Measurements from ENCODE around the gene C5AR2.
"Not testable (repeated sequence)": the region's sequence is repeated elsewhere in the genome, so short reads cannot be mapped to it uniquely, and the experiment has no call there.

C5AR2 gene

DNA sequence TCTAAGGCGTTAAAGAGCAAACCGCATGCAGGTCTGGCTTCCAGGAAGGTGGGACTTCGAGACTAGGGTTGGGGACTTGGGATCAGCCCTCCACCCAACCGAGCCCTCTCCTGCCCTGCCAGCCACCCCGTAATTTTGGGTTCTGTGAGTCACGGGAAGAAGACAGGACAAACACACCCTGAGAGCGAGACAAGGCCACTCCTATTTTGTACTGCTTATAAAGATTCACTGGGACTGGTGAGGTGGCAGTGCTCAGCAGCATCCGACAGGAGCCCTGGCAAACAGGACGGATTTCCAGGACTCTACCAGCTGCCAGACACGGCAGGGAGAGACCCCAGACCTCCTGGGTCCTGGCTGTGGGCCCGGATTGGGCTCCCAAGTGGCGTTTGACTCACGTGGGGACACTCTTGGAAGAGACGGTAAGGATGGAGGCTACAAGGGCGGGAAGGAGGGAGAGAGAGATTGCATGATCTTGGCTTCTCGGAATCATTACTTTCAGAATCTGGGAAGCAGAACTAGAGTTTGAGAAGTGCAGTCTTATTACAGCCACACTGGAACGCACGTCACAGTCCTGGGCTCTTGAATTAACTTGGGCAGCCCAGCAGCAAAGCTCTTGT, at the start of gene C5AR2:
Gene C5AR2 (plus strand): TSS at position 245 of the 617 bp plus-strand sequence. CDS start 8,625 bp downstream, outside the sequence.
- DNase-seq, result no peak

DNA sequence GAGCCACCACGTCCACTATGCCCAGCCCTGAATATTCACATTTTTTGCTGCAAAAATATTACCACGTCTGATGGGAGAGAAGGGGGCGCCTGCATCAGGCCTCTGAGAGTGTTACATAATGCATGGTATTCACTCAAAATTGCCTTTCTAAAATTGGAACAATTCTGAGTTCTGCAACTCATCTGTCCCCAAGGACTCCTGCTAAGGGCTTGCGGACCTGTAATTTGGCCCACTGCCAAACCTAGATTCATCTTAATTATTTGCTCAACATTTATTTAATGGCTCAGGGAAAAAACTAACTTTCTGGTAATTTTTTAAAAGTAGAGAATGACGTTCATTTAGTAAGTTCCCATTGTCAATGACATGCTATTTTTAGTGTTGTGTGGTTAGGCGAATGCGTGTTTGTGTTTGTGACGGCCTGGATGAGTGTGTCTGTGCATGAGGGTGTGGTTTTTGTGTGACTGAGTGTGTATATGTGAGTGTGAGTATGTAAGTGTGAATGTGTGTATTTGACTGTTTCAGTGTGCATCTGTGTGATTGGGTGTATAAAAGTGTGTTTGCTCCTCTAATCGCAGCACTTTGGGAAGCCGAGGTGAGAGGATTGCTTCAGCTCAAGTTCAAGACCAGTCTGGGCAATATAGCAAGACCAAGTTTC, 48.4 kb upstream of the C5AR2 start:
- no peak for DNase-seq

DNA sequence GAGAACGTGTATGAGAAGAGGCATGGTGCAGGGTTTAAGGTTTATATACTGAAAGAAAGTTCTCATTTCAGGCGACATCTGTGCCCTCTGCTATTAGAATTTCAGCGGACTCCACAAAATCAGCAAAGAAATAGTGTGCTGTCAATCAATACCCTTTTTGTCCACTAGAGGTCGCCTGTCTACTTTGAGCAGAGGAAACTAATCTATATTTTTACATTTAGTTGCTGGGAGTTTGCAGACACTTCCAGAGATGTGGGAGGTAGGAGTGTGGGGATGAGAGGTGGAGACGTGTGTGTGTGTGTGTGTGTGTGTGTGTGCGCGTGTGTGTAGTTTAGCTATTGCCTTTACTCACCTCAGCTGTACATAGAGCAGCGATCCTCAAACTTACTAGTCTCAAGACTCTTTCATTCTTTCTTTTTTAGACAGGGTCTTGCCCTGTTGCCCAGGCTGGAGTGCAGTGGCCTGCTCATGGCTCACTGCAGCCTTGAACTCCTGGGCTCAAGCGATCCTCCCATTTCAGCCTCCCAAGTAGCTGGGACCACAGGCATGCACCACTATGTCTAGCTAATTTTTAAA, 47.6 kb upstream of the C5AR2 start:
- DNase-seq, result peak; percentile 72 to 84

DNA sequence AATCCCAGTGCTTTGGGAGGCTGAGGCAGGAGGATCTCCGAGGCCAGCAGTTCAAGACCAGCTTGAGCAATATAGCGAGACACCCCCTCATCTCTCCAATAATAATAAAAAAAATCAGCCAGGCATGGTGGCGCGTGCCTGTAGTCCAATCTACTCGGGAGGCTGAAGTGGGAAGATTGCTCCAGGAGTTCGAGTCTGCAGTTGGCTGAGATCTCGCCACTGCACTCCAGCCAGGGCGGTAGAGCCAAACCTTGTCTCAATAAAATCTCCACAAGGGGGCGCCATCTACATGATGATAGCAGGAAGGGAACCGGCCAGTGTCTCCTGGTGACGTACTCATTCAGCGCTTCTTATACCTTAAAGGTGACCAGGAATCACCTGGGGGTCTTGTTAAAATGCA, 35.9 kb upstream of the C5AR2 start:
- DNase-seq, result peak; percentile 83 to 85

DNA sequence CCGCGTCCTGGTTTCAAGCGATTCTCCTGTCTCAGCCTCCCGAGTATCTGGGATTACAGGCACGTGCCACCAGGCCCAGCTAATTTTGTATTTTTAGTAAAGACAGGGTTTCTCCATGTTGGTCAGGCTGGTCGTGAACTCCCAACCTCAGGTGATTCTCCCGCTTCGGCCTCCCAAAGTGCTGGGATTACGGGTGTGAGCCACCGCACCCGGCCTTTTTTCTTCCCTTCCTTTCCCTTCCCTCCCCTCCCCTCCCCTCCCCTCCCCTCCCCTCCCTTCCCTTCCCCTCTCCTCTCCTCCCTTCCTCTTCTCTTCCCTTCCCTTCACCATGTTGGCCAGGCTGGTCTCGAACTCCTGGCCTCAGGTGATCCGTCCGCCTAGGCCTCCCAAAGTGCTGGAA, 31.1 kb upstream of the C5AR2 start:
- not testable (repeated sequence) for DNase-seq

DNA sequence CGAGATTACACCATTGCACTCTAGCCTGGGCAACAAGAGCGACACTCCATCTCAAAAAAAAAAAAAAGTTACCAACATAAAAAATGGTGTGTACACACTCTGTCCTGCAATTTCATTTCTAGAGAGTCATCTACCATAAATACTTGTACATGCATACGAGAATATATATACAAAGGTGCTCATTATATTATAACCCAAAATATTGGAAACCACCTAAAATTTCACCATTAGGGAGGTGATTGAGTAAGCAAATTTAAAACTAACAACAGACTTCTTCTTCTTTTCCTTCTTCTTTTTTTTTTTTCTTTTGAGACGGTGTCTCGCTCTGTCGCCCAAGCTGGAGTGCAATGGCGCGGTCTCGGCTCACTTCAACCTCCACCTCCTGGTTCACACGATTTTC, 29.7 kb upstream of the C5AR2 start:
- DNase-seq, result no peak

DNA sequence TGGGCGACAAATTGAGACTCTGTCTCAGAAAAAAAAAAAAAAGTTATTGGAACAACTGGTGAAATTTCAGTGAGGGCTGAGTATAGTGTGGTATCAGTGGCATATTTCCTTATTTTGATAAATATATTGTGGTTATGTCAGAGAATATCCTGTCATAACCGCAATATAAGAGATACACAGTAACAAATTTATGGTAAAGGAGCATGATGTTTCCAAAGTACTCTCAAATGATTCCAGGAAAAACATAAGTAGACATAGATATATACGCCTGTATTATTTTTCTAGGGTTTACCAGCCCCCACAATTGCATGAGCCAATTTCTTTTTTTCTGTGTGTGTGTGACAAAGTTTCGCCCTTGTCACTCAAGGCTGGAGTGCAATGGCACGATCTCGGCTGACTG, 28.0 kb upstream of the C5AR2 start:
- no peak for DNase-seq

DNA sequence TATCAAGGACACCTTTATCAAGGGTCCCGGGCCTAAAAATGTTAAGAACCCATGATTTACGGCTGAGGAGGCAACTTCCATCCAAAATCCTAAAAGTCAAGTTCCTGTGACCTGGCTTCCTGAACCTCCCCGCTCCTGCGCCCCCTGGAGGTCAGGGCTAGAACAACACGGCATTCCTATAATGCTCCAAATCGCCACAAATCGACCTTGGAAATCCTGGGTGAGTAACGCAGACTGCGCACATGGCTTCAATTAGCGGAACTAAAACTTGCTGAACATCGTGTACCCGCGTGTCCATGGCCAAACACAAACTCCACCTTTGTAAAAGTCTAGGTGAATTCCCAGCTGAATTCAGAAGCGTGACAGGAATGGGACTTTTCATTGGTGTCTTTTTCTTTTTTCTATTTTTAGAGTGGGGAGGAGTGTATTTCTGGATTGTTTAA, 26.6 kb upstream of the C5AR2 start:
- DNase-seq, result peak; percentile 41 to 59

DNA sequence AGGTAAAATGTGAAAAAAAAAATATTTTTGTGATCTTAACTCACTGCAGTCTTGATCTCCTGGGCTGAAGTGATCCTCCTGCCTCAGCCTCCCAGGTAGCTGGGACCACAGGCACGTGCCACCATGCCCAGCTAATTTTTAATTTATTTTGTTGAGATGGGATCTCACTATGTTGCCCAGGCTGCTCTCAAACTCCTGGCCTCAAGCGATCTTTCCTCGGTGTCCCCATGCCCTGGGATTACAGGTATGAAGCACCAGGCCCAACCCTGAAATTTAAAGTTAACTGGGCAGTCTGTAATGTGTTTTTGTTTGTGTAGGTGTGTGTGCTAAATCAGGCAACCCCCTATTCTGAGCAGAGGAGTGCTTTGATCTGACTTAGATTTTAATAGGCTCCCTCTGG, 25.7 kb upstream of the C5AR2 start:
- no peak for DNase-seq

DNA sequence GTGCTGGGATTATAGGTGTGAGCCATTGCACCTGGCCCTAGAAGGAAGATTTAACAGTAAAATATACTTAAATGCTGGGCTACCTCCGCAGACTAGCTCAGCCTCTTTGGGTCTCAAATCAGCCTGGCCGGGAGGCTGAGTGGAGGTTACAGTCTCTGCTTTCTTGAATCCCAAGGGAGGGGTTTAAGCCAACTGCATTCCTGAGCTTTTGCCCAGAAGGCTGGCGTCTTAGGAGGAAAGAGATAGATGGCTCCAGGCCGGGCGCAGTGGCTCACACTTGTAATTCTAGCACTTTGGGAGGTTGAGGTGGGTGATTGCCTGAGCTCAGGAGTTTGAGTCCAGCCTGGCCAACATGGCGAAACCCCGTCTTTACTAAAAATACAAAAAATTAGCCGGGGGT, 22.9 kb upstream of the C5AR2 start:
- no peak for DNase-seq

DNA sequence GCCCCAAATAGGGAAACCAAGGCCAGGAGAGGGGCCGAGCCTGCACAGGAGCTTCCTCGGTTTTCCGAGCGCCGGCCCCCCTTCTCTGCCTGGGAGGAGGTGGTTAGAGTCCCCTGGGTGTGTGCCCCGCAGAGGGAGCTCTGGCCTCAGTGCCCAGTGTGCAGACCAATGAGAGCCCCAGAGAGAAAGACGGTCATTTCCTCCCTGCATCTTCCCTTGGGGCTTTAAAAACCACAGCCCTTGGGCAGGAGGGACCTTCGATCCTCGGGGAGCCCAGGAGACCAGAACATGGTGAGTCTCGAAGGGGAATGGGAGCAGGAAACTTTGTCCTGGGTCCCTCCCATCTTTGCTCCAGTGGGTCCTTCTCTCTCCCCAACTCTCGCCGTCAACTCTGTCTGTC, 22.4 kb upstream of the C5AR2 start, which contains the start of gene C5AR1:
Gene C5AR1 (plus strand): TSS at position 254 of the 400 bp plus-strand sequence. CDS start 35 bp downstream, at position 289.
- no peak for DNase-seq

DNA sequence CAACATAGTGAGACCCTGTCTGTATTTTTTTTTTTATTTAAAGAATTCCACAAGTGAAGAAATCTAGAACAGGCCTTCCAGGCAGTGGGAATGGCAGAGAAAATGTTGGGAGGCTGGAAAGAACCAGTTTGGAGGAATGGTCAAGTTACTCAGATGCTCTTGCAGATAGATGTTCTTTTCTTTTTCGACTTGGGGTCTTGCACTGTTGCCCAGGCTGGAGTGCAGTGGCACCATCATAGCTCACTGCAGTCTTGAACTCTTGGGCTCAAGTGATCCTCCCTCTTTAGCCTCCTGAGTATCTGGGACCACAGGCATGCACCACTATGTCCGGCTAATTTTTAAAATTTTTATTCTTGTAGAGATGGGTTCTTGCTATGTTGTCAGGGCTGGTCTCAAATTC, 21.7 kb upstream of the C5AR2 start:
- no peak for DNase-seq

DNA sequence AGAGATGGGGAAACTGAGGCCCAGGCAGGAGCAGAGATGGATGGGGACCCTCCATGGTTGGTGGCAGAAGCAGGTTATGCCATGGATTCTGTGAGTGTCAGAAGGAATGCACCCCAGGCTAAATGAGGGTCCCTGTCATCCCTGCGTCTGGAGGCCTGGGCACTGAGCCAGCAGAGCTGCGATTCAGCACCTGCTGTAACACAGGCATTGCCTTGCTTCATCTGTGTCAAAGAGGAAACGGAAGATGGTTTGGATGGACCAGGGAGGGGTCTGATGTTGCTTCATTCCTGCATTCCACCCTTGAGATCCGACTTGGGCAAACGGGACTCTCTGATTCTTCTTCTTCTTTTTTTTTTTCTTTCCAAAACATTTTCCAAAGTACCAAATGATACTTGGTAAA, 21.2 kb upstream of the C5AR2 start:
- peak; percentile 49 to 53 for DNase-seq

DNA sequence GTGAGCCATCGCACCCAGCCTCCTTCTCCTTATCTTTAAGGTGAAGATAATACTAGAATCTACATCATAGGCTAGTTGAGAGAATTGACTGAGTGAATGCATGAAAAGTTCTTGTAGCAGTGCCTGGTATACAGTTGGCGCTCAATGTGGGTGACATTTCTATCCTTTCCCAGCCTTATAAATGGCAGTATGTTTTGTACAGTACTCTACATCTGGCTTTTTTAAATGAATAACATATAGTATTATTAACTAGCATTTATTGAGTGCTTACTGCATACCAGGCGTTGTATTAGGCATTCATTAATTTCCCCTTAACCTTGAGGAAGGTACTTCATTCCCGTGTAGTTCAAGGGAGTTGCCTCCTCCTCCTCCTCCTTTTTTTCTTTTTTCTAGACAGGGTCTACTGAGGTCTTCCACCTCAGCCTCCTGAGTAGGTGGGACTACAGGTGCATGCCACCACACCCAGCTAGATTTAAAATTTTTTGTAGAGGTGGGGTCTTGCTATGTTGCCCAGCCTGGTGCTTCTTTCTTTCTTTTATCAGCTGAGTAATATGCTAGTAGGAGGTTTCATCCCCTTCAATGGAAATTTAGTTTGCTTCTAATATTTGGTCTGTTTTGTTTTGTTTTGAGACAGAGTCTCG, 19.5 kb upstream of the C5AR2 start:
- DNase-seq, result no peak

DNA sequence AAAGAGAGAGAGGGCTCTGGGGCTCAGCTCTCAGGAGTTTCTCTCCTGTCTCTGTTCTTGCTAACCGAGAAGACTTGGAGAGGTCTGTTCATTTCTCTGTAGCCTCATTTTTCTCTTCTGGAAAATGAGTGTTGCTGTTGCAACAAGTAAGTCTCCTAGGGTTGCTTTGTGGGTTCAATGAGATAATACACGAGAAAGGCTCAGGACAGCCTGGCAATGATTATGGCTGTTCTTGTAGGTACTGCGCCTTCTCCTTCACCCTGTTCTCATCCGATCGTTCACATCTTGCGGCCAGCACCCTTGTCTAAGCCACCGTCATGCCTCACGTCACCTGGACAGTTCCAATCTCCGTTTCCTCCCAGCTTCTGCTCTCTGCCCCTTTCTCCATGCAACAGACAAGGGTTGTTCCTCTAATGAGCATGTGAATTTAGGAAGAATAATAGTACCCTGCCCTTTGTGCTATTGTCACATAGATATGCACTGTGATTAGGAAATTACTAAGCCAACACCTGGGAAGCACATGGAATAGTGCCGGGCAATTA, 18.1 kb upstream of the C5AR2 start:
- no peak for DNase-seq

DNA sequence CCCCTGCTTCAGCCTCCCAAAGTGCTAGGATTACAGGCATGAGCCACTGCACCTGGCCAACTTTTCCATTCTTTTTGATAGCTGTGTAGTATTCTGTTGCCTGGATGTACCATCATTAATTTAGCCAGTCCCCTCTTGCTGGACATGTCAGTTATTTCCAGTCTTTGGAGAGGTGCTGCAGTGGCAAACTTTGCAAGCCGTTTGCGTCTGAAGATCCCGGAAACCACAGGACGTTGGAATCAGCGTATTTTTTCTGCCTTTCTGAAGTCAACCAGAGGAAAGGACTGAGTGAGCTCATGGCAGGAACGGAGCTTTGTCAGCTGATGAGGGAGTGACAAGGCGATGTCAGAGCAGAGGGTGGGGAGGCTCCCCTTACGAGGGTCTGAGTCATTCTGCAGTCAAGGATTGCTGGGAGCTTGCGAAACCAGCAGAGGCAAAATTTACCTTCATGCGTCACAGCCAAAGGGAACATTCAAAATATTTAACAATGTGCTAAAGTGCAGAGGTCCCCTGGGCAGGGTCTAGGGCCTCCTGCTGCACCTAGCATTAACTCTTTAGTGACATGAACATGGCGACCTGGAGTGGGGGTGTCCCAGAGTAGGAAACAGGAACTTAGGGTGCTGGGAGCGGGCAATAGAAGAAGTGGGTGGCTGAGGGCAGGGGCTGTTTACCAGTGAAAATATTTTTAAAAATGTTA, 16.7 kb upstream of the C5AR2 start:
- peak; percentile 98 to 99 for DNase-seq

DNA sequence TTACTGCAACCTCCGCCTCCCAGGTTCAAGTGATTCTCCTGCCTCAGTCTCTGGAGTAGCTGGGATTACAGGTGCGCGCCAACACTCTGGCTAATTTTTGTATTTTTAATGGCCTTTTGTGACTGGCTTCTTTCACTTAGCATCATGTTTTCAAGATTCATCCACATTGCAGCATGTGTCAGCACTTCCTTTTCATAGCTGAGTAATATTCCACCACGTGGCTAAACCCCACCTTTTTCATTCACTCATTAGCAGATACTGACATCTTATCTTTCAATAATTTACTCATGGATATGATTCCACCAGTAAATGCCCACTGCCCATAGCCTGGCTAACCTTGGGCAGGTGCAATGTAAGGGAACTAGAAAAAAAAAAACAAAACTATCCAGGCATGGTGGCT, 15.5 kb upstream of the C5AR2 start:
- no peak for DNase-seq

DNA sequence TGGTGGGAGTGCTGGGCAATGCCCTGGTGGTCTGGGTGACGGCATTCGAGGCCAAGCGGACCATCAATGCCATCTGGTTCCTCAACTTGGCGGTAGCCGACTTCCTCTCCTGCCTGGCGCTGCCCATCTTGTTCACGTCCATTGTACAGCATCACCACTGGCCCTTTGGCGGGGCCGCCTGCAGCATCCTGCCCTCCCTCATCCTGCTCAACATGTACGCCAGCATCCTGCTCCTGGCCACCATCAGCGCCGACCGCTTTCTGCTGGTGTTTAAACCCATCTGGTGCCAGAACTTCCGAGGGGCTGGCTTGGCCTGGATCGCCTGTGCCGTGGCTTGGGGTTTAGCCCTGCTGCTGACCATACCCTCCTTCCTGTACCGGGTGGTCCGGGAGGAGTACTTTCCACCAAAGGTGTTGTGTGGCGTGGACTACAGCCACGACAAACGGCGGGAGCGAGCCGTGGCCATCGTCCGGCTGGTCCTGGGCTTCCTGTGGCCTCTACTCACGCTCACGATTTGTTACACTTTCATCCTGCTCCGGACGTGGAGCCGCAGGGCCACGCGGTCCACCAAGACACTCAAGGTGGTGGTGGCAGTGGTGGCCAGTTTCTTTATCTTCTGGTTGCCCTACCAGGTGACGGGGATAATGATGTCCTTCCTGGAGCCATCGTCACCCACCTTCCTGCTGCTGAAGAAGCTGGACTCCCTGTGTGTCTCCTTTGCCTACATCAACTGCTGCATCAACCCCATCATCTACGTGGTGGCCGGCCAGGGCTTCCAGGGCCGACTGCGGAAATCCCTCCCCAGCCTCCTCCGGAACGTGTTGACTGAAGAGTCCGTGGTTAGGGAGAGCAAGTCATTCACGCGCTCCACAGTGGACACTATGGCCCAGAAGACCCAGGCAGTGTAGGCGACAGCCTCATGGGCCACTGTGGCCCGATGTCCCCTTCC, 11.8 kb upstream of the C5AR2 start:
- no peak for DNase-seq

DNA sequence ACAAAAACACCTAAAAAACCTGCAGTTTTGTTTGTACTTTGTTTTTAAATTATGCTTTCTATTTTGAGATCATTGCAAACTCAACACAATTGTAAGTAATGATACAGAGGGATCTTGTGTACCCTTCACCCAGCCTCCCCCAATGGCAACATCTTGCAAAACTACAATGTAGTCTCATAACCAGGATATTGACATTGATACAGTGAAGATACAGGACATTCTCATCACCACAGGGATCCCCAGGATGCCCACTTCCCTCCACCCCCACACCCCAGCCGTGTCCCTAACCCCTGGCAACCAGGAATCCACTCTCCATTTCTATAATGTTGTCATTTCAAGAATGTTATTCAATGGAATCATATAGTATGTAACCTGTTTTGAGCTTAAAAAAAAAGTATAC, 10.3 kb upstream of the C5AR2 start:
- no peak for DNase-seq

DNA sequence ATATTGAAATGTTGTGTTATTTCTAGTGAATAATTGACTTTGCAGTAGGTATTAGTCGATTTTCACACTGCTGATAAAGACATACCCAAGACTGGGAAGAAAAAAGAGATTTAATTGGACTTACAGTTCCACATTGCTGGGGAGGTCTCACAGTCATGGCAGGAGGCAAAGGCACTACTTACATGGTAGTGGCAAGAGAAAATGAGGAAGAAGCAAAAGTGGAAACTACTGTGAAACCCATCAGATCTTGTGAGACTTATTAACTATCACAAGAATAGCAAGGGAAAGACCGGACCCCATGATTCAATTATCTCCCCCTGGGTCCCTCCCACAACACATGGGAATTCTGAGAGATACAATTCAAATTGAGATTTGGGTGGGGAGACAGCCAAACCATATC, 9.9 kb upstream of the C5AR2 start:
- DNase-seq, result peak; percentile 36 to 39

DNA sequence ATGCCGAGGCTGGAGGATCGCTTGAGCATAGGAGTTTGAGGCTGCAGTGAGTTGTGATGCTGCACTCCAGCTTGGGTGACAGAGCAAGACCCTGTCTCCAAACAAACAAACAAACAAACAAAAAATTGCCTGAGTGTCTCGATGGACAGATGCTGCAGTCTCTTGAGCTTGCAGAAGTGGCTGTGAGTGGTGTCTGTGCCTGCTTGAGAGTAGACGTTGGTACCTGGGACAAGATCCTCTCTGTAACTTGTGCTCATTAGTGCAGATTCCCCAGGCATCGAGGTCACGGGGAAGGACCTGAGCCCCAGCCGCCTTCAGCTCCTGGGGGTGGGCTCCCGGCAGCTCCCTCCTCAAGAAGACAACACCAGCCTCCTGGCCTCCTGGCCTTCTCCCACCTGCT, 8.6 kb upstream of the C5AR2 start:
- no peak for DNase-seq

DNA sequence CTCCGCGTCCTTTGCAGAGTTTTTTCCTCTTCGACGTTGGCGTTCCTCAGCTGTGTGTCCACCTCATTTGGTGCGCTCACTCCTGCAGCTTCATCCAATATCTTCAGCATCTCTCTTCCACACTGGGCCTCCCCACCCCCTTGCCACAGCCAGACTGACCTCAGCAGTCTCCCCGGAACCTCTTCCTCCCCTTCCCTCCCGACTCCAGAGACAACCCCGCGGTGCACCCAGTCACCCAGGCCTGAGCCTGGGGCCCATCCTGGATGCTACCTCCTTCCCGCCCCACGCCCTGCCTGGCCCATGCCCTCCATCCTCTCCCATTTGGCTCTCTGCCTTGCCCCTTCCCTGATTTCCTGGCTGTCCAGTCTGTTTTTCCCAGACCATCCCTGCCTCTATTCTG, 8.1 kb upstream of the C5AR2 start:
- no peak for DNase-seq

Measured in Kasumi-1 (cell line).